LNCAP (cell line): ENCODE results near the gene CTRB2.

ENCODE experiments used
- CTCF ChIP-seq: fragments of 450-650 bp; IDR thresholded peaks from 2 replicates; pipeline ENCODE4 v1.5.1; 2017; ENCODE audit warnings: mild to moderate bottlenecking

Gene CTRB2

DNA sequence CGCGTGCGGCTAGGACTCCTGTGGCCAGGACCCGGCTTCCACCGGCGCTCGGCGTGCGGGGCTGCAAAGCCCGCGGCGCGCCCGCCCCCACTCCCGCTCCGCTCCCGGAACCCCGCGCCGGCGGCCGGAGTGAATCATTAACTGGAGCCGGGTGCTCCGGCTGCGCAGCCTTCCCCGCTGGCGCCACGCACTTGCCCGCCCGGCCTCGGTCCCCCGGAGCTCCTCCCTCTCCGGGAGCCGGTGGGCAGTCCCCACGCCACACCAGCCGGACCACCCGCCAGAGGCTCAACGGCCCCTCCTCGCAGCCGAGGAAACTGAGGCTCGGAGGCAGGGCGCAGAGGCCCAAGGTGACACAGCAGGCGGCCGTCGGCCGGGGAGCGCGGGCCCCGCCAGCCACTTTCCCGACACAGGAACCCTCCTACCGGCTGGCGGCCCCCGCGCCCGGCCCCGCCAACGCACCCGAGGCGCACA, 43.9 kb upstream of the CTRB2 start:
- no peak for TF ChIP-seq CTCF

GRCh38 chr16:75250089-75250808, 43.3 kb upstream of the CTRB2 start:
- no peak for TF ChIP-seq CTCF

GRCh38 chr16:75249441-75249840, 42.5 kb upstream of the CTRB2 start:
- TF ChIP-seq CTCF = no peak

GRCh38 chr16:75248536-75249380, 41.8 kb upstream of the CTRB2 start:
- no peak for TF ChIP-seq CTCF

GRCh38 chr16:75248142-75248535, 41.2 kb upstream of the CTRB2 start:
- no peak for TF ChIP-seq CTCF

- TF ChIP-seq CTCF = no peak
These were observed 40.3 kb upstream of the CTRB2 start for GRCh38 chr16:75247249-75247648.

GRCh38 chr16:75246504-75247205, 39.7 kb upstream of the CTRB2 start:
- TF ChIP-seq CTCF = no peak
